ENCODE measurements around the gene THEM5.
"Not testable (repeated sequence)": the region's sequence is repeated elsewhere in the genome, so short reads cannot be mapped to it uniquely, and the experiment has no call there.

Gene THEM5

GRCh38 chr1:151867765-151868411 lies 14.4 kb upstream of the THEM5 start:
- DNase-seq (ENCODE audit: low read depth in 2 of 2), result no peak

- DNase-seq (ENCODE audit: low read depth in 2 of 2), result no peak
Measured at GRCh38 chr1:151867321-151867720, 13.8 kb upstream of the THEM5 start.

GRCh38 chr1:151864411-151864810 lies 10.9 kb upstream of the THEM5 start:
- DNase-seq (ENCODE audit: low read depth in 2 of 2), result no peak

GRCh38 chr1:151862604-151863003 lies 9.1 kb upstream of the THEM5 start:
- DNase-seq (ENCODE audit: low read depth in 2 of 2), result no peak

- no peak for DNase-seq (ENCODE audit: low read depth in 2 of 2)
Measured at GRCh38 chr1:151860504-151861187, 7.1 kb upstream of the THEM5 start.

- no peak for DNase-seq (ENCODE audit: low read depth in 2 of 2)
Measured at GRCh38 chr1:151859891-151860293, 6.4 kb upstream of the THEM5 start.

- no peak for DNase-seq (ENCODE audit: low read depth in 2 of 2)
Measured at GRCh38 chr1:151858886-151859665, 5.6 kb upstream of the THEM5 start.

GRCh38 chr1:151858030-151858746 lies 4.7 kb upstream of the THEM5 start:
- DNase-seq (ENCODE audit: low read depth in 2 of 2), result no peak

- DNase-seq (ENCODE audit: low read depth in 2 of 2), result no peak
Measured at GRCh38 chr1:151855933-151856332, 2.4 kb upstream of the THEM5 start.

GRCh38 chr1:151855516-151855915 lies 2.0 kb upstream of the THEM5 start:
- DNase-seq (ENCODE audit: low read depth in 2 of 2), result not testable (repeated sequence)

- DNase-seq (ENCODE audit: low read depth in 2 of 2), result no peak
Measured at GRCh38 chr1:151854658-151855057, 1.1 kb upstream of the THEM5 start.

- DNase-seq (ENCODE audit: low read depth in 2 of 2), result no peak
Measured at GRCh38 chr1:151852733-151853132, 779 bp downstream of the THEM5 start.

- no peak for DNase-seq (ENCODE audit: low read depth in 2 of 2)
Measured at GRCh38 chr1:151851886-151852285, 1.6 kb downstream of the THEM5 start.

GRCh38 chr1:151849871-151850270 lies 3.6 kb downstream of the THEM5 start:
- DNase-seq (ENCODE audit: low read depth in 2 of 2), result no peak

- no peak for DNase-seq (ENCODE audit: low read depth in 2 of 2)
Measured at GRCh38 chr1:151849126-151849525, 4.4 kb downstream of the THEM5 start.

GRCh38 chr1:151847867-151848596 lies 5.5 kb downstream of the THEM5 start:
- no peak for DNase-seq (ENCODE audit: low read depth in 2 of 2)

- DNase-seq (ENCODE audit: low read depth in 2 of 2), result no peak
Measured at GRCh38 chr1:151846686-151847237, 6.8 kb downstream of the THEM5 start.

- DNase-seq (ENCODE audit: low read depth in 2 of 2), result no peak
Measured at GRCh38 chr1:151846062-151846568, 7.4 kb downstream of the THEM5 start.

GRCh38 chr1:151843398-151843797 lies 10.1 kb downstream of the THEM5 start:
- no peak for DNase-seq (ENCODE audit: low read depth in 2 of 2)

GRCh38 chr1:151841141-151841540 lies 12.4 kb downstream of the THEM5 start:
- DNase-seq (ENCODE audit: low read depth in 2 of 2), result no peak

- no peak for DNase-seq (ENCODE audit: low read depth in 2 of 2)
Measured at GRCh38 chr1:151840421-151840820, 13.1 kb downstream of the THEM5 start.
